ENCODE results near the gene INPP4B. TPM values are rescaled to one million over a fixed set of nuclear protein-coding genes. Genes with fewer than 3 reads are reported as not detected.

The INPP4B gene
- total RNA-seq, 1 experiment from 2014 or later, result 14.3 TPM

DNA sequence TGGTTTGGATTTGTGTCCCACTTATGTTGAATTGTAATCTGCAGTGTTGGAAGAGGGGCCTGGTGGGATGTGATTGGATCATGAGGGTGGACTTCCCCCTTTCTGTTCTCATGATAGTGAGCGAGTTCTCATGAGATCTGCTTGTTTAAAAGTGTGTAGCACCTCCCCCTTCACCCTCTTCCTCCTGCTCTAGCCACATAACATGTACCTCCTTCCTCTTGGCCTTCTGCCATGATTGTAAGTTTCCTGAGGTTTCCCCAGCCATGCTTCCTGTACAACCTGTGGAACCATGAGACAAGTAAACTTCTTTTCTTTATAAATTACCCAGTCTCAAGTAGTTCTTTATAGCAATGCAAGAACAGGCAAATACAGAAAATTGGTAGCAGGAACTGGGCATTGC, 138.7 kb downstream of the INPP4B start (continued):
- TF ChIP-seq, protein P1, sequence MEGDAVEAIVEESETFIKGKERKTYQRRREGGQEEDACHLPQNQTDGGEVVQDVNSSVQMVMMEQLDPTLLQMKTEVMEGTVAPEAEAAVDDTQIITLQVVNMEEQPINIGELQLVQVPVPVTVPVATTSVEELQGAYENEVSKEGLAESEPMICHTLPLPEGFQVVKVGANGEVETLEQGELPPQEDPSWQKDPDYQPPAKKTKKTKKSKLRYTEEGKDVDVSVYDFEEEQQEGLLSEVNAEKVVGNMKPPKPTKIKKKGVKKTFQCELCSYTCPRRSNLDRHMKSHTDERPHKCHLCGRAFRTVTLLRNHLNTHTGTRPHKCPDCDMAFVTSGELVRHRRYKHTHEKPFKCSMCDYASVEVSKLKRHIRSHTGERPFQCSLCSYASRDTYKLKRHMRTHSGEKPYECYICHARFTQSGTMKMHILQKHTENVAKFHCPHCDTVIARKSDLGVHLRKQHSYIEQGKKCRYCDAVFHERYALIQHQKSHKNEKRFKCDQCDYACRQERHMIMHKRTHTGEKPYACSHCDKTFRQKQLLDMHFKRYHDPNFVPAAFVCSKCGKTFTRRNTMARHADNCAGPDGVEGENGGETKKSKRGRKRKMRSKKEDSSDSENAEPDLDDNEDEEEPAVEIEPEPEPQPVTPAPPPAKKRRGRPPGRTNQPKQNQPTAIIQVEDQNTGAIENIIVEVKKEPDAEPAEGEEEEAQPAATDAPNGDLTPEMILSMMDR (IDR thresholded peaks at IDR 0.05 in 2 of 3, conservative IDR thresholded peaks at IDR 0.05 in 1 of 3; ENCODE audit: borderline replicate concordance in 1 of 3, insufficient read depth in 1 of 3, low read depth in 2 of 3, low read length in 2 of 3), result no peak
- TF ChIP-seq ZNF274 (IDR thresholded peaks at IDR 0.05; ENCODE audit: low read depth, low read length), result no peak
- TF ChIP-seq CEBPB (IDR thresholded peaks at IDR 0.05; ENCODE audit: low read depth), result no peak
- no peak for TF ChIP-seq EGR1 (IDR thresholded peaks at IDR 0.05; ENCODE audit: low read depth)
- no peak for TF ChIP-seq ZBTB33 (IDR thresholded peaks at IDR 0.05; ENCODE audit: extremely low read depth, insufficient replicate concordance, low read length)
- no peak for TF ChIP-seq TCF7L2 (IDR thresholded peaks at IDR 0.05; ENCODE audit: borderline replicate concordance, extremely low read depth, insufficient read depth, insufficient read length)
- no peak for TF ChIP-seq SP1 (IDR thresholded peaks at IDR 0.05; ENCODE audit: low read depth)
- no peak for TF ChIP-seq EZH2phosphoT487 (IDR thresholded peaks at IDR 0.05; ENCODE audit: borderline replicate concordance)
- TF ChIP-seq ATF3 (IDR thresholded peaks at IDR 0.05), result no peak

DNA sequence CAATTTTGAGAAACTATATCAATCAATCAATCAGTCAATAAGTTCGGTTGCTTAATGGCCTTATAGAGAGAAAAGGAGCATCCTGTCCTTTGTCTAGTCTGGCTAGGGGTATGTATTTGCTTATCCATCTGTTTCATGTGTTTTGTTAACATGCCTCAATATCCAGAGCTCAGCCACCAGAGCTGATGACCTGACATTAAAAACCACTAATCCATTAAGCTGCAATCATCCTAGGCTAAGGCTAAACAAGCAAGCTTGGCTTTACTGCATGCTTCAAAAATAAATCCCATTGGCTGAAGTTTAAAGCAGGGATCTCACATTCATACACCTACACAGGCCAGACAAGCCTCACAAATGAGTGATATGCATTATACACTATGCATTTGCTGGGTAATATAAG, 139.7 kb downstream of the INPP4B start:
- TF ChIP-seq EGR1 (IDR thresholded peaks at IDR 0.05; ENCODE audit: low read depth) (no peak), ATF3 (IDR thresholded peaks at IDR 0.05) (no peak), EZH2 (IDR thresholded peaks at IDR 0.05) (no peak), JUND (IDR thresholded peaks at IDR 0.05) (no peak), ZNF274 (IDR thresholded peaks at IDR 0.05; ENCODE audit: low read depth, low read length) (no peak)
- TF ChIP-seq, protein P1 (IDR thresholded peaks at IDR 0.05 in 2 of 3, conservative IDR thresholded peaks at IDR 0.05 in 1 of 3; ENCODE audit: borderline replicate concordance in 1 of 3, insufficient read depth in 1 of 3, low read depth in 2 of 3, low read length in 2 of 3), result no peak
- TF ChIP-seq, protein P2, sequence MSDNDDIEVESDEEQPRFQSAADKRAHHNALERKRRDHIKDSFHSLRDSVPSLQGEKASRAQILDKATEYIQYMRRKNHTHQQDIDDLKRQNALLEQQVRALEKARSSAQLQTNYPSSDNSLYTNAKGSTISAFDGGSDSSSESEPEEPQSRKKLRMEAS (IDR thresholded peaks at IDR 0.05), result no peak
- no peaks in the 10 kb centered on the region for H3K36me3 ChIP-seq (ENCODE audit: control insufficient read depth in 1 of 2, insufficient read depth in 2 of 2, low read length in 2 of 2)
- no peaks in the 10 kb centered on the region for H3K4me1 ChIP-seq (ENCODE audit: control insufficient read depth in 1 of 2, insufficient read depth in 2 of 2, low read length in 2 of 2)
- H3K9ac ChIP-seq (ENCODE audit: low read length), result no peak overlapping the region
- no peak for DNase-seq (ENCODE audit: low read depth, low spot score)
- H3K4me3 ChIP-seq (replicated peaks in 1 of 2; ENCODE audit: low read depth in 1 of 2, low read length in 2 of 2), result no peak overlapping the region
- no peak for ATAC-seq
- H4K20me1 ChIP-seq (ENCODE audit: insufficient read depth), result no peaks in the 10 kb centered on the region
- RAD21 ChIA-PET (ENCODE audit: low non-redundant PET in 1 of 2, low total read pairs in 2 of 2, uncharacterized antibody in 2 of 2, unreplicated experiment in 2 of 2), result no interaction called here
- no peaks in the 10 kb centered on the region for H3K79me2 ChIP-seq (ENCODE audit: insufficient read depth, low read length)
- no peaks in the 10 kb centered on the region for H3K27me3 ChIP-seq (ENCODE audit: insufficient read depth, low read length)
- intact Hi-C loops (cut with micrococcal nuclease), result no loop called here
- no peak overlapping the region for H3K27ac ChIP-seq (ENCODE audit: low read depth, low read length)
- H3K4me2 ChIP-seq (ENCODE audit: low read length), result no peak overlapping the region
- H3K9me3 ChIP-seq (ENCODE audit: control insufficient read depth in 1 of 2, insufficient read depth in 1 of 2, low read depth in 1 of 2, low read length in 2 of 2), result no peaks in the 10 kb centered on the region
- CTCF ChIA-PET, result no interaction called here
- no peaks in the 10 kb centered on the region for H3K9me2 ChIP-seq (ENCODE audit: insufficient read depth)
- H2AFZ ChIP-seq (ENCODE audit: low read depth, low read length, poor library complexity, severe bottlenecking), result no peak overlapping the region
- no TSS peak for BruUV-seq (replicated peaks)
- POLR2A ChIA-PET, result no interaction called here
